Fibroblast of skin of right quadriceps (primary cell): ENCODE measurements around the gene HEATR5B.

Experiments
- DNase-seq: peaks from one replicate; pipeline ENCODE4 v3.0.0-alpha.2; 2013

HEATR5B gene

DNA sequence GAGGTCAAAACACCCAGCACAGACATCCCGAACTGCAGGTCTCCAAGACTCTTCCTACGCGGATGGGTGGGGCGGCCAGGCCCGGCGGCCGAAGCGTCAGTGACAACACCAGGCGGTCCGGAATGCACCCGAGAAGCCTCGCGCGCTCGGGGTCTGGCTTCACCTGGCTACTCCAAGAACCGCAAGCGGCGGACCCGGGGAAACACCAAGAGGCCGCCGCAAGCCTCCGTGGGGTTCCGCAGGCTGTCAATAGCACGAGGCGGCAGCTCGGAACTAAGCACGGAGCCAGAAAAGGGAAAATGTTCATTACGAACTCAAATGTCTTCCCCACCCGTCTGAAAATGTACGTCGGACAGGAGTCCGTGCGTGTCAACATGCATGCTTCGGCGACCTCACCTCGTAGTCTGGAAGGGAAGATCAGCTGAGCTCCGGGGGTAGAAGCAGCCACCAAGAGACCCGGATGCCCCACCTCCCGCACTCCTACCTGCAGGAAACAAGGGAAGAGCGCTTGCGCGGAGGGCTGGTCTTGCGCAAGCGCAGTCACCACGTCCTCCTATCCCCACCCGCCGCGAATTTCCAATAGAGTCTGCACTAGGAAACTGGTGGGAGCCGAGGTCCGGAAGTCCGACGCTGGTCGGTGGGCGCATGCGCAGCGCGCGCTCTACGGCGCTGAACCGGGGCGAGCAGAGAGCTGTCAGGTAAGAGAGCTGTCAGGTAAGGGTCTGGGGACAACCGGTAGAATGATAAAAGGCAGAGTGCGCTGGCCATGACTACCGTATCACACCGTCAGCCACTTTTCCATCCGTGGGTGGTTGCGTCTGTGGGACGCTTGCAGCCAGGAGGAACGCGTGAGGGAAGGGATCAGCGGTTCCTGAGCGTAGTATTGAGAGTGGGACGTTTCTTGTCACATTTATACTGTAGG lies at the start of gene HEATR5B, which contains the start of gene GPATCH11:
TSS of gene HEATR5B (minus strand) at position 500 of the 922 bp plus-strand sequence. CDS start 958 bp downstream, outside the sequence.
TSS of gene GPATCH11 (plus strand) at position 646 of the 922 bp plus-strand sequence. CDS start 3,864 bp downstream, outside the sequence.
- peak; percentile 95 for DNase-seq

DNA sequence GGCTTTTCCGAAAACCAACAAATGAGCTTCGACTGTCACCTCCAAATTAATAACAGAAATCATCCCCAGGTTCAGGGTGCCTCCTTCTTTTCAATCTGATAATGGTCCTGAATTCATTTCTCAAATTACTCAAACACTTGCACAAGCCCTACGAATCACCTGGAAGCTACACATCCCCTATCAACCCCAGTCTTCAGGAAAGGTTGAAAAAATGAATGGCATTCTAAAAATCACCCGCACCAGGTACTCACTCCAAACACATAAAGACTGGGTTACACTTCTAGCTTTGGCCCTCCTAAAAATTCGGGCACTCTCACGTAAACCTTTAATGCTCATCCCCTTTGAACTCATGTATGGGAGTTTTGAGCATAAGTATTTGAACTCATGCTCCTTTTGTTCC lies 48.7 kb upstream of the HEATR5B start:
- no peak for DNase-seq

DNA sequence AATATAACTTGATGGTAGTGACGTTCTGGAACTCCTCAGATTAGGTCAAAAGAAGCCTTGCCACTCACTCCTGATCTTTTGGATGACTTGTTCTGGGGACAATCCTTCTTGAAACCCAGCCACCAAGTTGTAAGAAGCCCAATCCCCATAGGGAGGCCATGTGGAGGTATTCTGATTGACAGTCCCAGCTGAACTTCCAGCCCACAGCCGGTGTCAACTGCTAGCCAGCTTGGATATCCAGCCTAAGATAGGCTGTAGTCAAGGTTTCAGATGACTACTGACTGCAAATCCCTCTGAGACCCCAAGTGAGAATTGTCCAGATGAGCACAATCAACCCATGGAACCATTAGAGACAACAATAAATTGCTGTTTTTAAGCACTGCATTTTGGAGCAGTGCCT lies 41.2 kb upstream of the HEATR5B start:
- DNase-seq, result no peak

DNA sequence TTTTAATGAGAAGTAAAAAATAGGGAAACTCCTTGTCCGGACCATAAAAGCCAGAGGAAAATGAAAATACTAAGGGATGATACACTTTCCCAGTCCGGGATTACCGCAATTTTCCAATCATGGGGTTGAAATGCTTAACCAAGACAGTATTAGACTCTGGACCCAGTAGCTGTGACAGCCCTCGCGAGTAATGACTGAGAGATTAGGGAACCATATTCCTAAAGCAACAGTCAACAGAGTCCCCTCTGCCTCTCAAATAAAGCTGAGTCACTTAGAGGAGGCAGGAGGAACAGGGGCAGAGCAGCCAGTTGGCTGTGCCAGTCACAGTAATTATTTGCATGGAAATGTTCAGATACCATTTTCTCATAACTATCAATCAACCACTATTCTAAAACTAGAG lies 35.0 kb upstream of the HEATR5B start:
- DNase-seq, result no peak

DNA sequence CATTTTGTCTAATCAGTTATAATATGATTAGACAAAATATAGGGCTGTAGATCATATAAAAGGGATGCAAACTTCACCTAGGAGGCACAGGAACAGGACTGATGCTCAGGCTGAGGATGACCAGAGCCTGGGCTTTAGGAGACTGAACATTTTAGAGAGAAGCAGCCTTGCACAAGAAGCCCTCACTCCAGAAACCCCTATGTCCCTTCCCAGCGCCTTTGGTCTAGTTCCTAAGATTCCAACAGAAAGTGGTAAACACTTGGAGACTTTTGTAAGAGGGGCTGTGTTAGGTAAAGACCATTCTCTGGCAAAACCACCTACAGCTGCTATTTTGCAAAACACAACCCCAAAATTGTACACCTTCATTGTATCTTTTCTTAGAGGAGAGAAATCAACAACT lies 33.4 kb upstream of the HEATR5B start:
- DNase-seq, result no peak

DNA sequence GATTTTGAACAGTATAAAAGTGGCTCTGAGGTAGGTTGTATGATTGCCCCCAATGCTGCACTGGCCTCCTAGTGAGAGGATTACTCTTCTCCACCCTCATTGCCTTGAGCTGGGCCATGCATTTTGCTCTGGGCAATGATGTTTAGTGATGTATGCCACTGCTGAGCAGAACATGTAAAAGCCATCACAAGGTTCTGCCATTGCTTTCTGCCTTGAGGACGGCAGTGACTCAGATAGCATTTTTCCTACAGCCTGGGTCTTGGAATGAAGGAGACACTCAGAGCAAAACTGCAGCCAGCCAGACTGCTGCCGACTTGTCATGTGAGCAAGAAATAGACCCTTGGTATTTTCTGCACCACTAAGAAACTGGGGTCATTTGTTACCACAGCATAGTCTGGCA lies 27.8 kb upstream of the HEATR5B start:
- no peak for DNase-seq

DNA sequence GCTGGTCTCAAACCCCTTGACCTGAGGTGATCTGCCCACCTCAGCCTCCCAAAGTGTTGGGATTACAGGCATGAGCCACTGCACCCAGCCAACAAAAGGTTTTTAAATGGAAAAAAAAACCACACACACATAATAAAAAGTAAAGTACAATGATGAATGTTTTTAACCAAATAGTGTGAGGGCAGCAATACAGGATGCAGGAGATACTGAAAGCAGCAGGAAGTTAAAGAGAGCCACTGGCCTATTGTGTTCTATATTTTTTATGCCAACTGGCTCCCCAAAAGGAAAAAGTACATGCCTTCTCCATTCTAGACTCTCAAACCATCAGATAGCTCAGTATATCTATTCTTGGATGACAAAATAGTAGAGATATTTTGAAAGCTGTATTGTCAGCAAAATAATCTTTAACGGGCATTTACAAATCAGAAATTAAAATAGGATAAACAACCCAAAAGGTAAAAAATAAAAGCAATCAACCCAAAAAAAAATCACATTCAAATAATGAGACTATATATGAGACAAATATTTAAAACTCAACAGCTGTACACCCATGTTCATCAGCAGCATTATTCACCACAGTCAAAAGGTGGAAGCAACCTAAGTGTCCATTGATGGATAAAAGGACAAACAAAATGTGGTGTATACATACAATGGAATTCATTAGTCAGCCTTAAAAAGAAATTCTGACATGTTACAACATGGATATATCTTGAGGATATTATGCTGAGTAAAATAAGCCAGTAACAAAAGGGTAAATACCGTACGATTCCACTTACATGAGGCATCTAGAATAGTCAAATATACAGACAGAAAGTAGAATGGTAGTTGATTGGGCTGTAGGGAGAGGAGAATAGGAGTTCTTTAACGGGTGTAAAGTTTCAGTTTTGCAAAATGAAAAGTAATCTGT lies 26.4 kb upstream of the HEATR5B start:
- no peak for DNase-seq

DNA sequence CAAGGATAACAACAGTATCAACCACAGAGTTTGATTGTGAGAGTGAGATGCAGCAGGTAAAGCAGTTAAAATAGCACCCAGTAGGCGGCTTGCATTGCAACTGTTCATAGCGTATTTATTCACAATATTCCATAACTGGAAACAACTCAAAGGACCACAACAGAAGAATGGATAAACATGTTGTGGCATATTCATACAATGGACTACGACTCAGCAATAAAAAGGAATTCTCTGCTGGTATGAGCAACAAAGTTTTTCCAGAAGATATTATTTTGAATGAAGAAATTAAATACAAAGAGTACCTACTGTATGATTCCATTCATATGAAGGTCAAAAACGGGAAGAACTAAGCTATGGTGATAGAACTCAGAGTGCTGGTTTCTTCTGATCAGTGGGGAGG lies 25.4 kb upstream of the HEATR5B start:
- no peak for DNase-seq

DNA sequence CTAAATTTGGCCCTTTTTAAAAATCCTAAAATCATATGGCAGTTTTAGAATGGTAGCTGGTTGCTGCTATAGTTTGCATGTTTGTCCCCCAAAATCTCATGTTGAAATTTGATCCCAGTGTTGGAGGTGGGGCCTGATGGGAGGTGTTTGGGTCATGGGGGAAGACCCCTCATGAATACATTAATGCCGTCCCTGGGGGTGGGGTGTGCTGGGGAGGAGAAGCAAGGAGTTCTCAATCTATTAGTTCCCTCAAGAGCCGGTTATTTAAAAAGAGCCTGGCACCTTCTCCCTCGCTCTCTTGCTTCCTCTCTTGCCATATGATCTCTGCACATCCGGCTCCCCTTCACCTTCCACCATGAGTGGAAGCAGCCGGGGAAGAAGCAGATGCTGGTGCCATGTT lies 21.0 kb upstream of the HEATR5B start:
- no peak for DNase-seq

DNA sequence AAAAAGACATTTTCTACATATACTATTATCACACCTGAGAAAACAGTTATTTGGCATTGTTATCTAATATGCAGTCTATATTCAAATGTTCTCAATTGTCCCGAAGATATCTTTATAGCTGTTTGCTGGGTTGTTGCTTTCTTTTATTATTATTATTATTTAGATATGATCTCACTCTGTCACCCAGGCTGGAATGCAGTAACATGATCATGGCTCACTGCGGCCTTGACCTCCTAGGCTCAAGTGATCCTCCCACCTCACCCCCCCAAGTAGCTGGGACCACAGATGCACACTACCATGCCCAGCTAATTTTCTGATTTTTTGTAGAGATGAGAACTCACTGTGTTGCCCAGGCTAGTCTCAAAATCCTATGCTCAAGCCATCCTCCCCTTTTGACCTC lies 20.0 kb upstream of the HEATR5B start:
- DNase-seq, result no peak

DNA sequence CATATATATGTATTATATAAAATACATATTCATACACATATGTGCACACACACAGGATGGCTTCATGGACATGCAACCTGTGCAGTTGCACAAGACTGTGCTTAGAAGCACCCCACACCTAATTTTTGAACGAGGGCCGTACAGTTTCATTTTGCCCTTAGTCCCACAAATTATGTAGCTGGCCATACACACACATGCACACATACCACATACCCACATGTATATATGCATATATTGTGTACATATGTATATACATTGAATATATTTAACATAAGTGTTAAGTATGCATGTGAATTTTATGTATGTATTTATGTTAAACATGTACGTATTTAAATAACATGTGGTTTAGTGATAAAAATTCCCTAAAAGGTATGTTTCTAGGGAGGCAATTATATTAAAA lies 18.4 kb upstream of the HEATR5B start:
- DNase-seq, result no peak

DNA sequence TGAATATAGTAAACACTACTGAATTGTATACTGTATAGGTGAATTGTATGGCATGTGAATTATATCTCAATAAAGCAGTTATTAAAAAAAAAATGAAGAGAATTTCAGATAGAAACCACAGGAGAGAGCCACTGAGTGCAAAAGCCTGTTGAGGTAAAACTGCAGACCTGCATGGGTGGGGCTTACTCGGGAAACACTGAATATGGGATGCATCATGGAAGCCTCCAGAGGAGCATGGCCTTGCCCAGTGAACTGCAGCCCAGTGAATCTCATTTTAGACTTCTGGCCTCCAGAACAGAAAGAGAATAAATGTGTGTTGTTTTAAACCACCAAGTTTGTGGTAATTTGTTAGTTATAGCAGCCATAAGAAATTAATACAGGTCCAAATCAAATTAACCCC lies 15.9 kb upstream of the HEATR5B start:
- DNase-seq, result no peak

DNA sequence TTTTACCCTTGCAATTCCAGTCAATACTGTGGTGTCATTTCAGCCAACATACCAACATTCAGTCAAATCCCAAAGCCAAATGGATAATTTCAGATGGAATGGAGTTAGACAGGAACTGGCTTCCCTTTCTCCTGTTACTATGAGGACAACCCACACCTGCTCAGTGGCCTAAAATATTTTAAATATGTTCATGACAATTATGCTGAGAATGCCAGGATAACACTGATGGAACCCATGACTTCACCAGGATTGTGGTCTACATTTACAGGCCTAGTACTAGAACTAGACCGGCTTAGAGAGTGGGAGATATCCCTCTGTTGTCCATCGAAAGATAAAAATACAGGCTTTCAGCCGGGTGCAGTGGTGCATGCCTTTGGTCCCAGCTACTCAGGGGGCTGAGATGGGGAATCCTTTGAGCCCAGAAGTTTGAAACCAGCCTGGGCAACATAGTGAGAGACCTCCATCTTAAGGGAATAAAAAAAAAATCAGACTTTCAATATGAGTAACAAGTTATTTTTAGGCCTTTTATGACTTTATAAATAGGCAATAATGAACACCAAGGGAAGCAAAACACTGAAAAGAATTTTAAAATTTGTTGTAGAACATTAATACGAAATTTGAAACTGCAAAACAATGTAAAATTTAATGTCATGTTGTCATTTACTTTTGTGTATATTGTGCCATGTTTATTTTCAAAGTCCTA lies 14.4 kb upstream of the HEATR5B start:
- DNase-seq, result no peak

DNA sequence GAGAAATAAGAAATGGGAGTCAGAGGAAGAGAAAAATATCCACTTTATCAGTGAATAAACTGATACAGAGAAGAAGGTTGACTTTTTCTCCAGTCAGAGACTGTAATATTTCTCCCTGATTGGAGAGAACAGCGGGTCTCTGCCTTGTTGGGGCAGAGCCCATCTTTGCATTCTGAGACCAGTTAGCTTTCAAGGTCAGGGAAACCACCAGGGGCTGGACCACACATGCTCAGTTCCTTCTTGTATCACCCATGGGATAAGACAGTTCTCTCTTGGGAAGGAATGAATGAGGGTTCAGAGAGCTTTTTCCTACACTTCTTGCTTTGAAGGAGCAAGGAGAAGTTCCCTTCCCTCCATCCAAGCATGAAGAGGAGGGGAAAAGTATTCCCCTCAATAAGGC lies 12.4 kb upstream of the HEATR5B start:
- DNase-seq, result no peak

DNA sequence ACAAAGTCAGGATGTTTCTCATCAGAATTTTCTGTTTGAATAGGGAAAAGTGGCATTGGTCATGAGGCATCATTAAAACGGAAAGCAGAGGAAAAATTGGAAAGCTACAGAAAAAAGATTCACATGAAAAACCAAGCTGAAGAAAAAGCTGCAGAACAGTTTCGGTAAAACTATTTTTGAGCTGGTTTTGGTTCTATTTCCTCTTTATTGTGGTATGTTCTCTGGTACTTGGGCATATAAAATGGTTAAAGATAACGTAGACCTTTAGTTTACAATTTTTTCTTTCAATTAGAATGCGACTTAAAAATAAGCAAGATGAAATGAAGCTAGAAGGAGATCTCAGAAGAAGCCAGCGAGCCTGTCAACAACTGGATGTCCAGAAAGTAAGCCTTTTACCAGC lies 7.7 kb upstream of the HEATR5B start:
- DNase-seq, result no peak

DNA sequence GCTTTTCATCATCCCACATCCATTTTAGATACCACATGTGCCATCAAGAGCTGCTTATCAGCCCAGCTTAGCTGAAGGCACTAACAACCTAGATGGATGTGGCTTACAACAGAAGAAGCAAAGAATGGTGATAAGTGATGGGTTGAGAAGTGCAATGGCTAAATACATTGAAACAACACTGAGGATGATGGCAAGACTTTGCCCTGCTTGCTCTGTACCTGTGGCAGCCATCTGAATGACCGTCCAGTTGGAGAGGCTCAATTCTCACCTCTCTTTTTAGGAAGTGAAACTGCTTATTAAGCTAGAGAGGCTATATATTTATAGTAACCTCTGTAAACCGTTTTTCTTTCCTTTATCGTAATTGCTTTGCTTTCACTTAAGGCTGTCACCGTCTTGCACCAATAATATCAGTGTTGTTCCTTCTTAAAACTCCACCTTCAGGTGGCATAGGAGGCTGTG lies 5.9 kb upstream of the HEATR5B start:
- no peak for DNase-seq

DNA sequence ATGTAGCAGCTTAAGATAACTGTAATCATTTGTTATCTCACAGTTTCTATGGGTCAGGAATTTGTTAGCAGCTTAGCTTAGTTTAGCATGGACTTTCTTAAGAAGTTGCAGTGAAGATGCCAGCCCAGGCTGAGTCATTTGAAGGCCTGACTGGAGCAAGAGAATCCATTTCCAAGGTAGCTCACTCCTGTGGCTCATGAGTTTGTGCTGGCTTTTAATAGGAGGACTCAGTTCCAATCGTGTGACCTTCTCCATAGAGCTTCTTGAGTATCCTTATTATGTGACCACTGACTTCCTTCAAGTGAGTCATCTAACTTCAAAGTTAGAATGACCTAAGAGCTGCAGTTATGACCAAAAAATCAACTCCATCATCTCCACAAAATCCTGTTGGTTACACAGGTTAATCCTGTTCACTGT lies 1.6 kb upstream of the HEATR5B start:
- DNase-seq, result peak; percentile 50

DNA sequence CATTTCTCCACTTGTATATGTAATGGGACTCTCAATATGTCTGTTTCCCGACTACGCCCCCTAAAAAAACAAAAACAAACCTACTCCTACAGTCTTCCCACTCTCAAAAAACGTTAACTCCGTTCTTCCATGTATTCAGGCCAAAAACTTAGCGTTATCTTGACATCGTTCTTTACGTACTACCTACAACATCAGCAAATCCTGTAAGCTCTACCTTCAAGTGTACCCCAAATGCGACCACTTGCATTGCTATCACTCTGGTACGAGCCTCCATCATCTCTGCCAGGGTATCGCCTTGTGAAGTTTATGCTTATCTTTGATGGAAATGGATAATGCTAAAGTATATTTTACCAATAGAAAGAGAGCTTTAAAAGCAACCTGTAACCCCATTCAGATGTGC lies 625 bp upstream of the HEATR5B start:
- DNase-seq, result no peak

DNA sequence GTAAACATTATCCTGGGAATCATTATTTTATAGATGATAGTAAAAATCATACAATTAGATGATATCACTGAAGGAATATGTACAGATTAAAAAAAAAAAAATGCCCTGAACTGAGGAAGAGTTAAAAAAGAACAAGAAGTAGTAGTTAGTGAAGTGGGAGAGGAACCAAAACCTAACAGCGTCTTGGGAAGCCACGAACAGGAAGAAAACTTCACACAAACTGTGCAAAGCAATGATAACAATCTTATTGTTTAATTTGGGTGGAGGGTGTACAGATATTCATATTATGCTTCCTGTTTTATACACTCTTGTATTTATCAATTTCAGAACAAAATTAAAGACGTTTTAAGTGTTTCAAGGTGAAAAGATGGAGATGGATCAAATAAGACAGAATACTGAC lies 3.5 kb downstream of the HEATR5B start:
- DNase-seq, result no peak

DNA sequence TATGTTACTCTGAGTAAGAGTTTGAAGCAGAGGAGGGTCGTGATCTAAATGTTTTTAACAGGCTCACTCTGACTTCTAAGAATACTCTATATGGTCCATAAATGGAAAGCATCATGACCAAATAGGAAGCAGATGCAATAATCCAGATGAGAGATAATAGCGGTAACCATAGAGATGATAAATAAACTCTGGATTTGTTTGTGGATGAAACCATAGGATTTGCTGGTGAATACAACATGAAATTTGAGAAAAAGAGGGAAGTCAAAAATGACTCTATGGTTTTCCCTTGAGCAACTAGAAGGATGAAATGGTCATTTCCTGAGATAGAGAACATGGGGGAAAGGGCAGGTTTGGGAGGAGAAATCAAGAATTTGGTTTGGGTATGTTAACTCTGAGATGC lies 3.9 kb downstream of the HEATR5B start:
- DNase-seq, result peak; percentile 6

DNA sequence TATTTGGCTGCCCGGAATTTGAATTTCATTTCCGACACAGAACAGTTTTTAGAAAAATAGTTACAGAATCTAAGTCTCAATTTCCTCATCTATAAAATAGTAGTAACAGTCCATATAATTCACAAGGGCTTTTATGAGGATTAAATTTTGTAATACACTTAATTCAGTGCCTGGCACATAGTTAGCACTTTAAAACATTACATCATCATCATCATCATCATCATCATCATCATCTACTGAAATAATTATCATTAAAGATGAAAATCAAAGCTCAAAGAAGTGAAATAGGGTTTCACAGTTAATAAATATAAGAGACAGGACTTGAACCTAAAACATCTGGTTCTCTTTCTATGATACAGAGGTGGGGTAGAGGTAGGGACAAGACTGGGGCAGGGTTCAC lies 13.2 kb downstream of the HEATR5B start:
- DNase-seq, result no peak

DNA sequence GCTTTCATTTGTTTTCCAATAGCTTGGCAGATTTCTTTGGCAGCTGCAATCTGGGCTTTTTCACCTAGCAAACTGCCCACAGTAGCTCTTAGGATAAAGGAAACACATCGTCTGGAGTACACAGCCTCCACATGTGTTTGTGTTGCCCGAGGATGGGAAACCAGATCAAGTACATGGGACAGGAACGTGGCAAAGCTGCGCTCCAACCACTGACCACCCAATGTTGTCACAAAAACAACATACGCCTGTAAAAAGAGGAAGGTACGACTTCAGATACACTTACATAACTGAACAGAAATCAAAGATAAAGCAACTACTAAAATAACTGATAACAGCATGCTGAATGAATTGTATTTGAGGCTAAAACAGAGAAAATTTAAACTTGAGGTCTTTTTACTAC lies 15.5 kb downstream of the HEATR5B start:
- no peak for DNase-seq

DNA sequence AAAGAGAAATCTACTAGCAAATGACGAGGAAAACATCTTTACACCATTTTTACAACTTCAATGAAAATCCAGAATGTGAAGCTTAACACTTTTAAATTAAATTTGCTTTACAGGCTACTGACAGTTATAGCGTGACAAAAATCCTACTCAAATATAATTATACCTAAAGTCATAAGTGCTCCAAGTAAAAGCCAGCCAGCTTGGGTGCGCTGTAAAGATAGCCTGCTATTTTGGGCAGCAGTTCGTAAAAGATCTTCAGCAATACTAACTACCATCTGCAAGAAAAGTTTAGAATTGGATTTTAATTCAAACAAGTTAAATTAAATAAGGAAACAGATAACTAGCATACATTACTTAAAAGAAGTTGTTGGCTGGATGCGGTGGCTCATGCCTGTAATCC lies 22.4 kb downstream of the HEATR5B start:
- DNase-seq, result no peak
